H1 (cell line): Measurements from ENCODE around the gene PTPRF. TPM values are rescaled to one million over a fixed set of nuclear protein-coding genes. Genes with fewer than 3 reads are reported as not detected.

Source experiments
- EGR1 ChIP-seq: IDR thresholded peaks from 2 replicates; pipeline ENCODE4 v1.6.1; 2011; ENCODE audit warnings: low read depth, low read length, borderline replicate concordance
- SP1 ChIP-seq: IDR thresholded peaks from 2 replicates; pipeline ENCODE4 v1.6.1; 2011; ENCODE audit warnings: low read depth, low read length
- SP4 ChIP-seq: IDR thresholded peaks from 2 replicates; pipeline ENCODE4 v1.6.1; 2012; ENCODE audit warnings: low read length, inconsistent platforms
- TEAD4 ChIP-seq: IDR thresholded peaks from 2 replicates; pipeline ENCODE4 v1.6.1; 2012; ENCODE audit warnings: low read depth, low read length, inconsistent platforms, mixed read lengths
- USF2 ChIP-seq: IDR thresholded peaks from 2 replicates; pipeline ENCODE4 v1.6.1; 2011; ENCODE audit warnings: low read length, improper control_type of control experiment
- polyA plus RNA-seq, 7 experiments: library from polyadenylated mRNA; depleted of rRNA in 3 of 7; stranded (reverse) in 5 of 7; unstranded in 2 of 7; fragments of >200 nt in 5 of 7; fragments of 200-250 nt in 2 of 7; gene quantifications; 1 replicate in 5 of 7; 2 replicates in 1 of 7; 4 replicates in 1 of 7; pipeline versions ENCODE4 v1.2.1 to v1.2.3, GENCODE V29; 2011 to 2013; ENCODE audit warnings: missing spikeins in 2 of 7, mixed read lengths in 2 of 7
- total RNA-seq: library from RNA; stranded (reverse); fragmentation: NEBNext Ultra II Directional; extraction: Animal tissue kit (Norgen Biotek cat#: 25700); gene quantifications from 2 replicates; pipeline ENCODE4 v1.2.1, GENCODE V29; 2021

The PTPRF gene
- total and polyA plus RNA-seq, 2 of the 8 experiments (the other 6 are each of a cell fraction or from before 2014, with no cell fraction given): 136 to 231 TPM

- TF ChIP-seq USF2 (no peak), EGR1 (no peak), TEAD4 (no peak), SP1 (no peak), SP4 (no peak)
- TF ChIP-seq, all 59 proteins: peak for 0
These were observed 26.1 kb downstream of the PTPRF start (continued) for GRCh38 chr1:43556782-43557181.
